Stimulated activated CD8-positive, alpha-beta memory T cell treated with anti-CD3 and anti-CD28 coated beads, Interleukin-7, amount 100 ng/mL, for 1 hour (primary cell): ENCODE measurements around the gene NT5DC1.

ENCODE experiments used
- DNase-seq, 2 donors: peaks; one replicate each; pipeline ENCODE4 v3.0.0-alpha.2; 2020; ENCODE audit warnings: low read depth in 2 of 2

NT5DC1 gene

DNA sequence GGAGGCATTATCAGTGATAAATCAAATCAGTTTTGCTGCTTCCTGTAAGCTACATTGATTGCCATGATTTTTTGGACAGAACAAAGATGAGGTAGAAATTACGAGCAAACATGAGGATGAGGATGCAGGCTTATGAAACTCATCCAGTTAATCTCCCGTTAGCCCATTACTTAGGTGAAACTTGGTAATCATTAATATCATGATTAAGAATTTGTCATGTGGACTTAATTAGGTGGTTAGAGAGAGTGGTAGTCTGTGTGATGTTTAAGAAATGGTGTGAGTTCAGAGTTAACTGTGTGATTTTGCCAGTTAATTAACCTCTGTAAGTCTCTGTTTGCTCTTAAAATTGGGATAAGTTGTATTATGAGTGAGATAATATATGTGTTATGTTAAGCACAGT, 91.2 kb downstream of the NT5DC1 start:
- DNase-seq = no peak

- DNase-seq = no peak
These were observed 92.1 kb downstream of the NT5DC1 start for GRCh38 chr6:116192786-116193185.

DNA sequence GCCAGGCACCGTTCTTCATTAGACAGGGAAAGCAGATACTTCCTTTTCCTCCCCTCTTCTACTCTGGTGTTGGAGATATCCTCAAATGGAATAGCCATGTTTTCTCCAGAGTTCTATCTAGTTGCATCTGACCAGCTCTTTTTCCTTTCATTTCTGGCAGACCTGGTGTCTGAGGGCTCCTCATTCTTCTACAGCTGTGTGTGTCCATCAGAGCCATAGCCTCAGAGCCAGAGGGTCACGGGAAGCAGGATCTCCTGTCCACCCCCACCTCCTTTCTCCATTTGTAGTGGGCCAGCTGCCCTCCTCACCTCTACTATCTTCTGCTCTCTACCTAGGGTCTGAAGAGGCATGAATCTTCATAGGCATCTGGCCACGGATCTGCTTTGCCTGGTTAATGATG, 96.2 kb downstream of the NT5DC1 start:
- no peak for DNase-seq

DNA sequence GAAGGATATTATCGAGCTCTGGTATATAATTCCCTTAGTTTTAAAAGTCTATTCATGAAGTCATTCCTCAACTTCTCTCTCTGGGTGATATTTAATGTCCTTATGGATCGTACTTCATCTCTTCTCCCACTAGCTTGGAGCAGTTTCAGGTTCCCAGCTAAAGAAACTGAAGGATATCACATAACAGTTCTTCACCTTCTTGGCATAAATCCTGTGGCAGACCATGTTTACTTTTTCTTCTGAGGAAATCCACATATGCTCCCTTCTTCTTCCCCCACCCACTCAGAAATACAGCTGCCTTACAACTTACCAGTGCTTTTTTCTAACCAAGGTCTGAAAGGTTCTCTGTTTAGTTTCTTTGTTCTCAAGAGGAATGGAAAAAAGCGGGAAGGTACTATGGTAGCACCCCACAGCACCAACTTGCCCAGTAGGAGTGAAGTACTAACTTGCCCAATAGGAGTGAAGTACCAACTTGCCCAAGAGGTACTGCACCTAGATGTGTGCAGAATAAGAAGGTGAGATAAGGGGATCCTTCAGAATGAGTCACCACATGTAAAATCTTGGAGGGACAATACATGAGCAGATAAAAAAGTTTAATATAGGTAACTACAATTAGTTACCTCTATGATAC, 100.1 kb downstream of the NT5DC1 start:
- no peak for DNase-seq

DNA sequence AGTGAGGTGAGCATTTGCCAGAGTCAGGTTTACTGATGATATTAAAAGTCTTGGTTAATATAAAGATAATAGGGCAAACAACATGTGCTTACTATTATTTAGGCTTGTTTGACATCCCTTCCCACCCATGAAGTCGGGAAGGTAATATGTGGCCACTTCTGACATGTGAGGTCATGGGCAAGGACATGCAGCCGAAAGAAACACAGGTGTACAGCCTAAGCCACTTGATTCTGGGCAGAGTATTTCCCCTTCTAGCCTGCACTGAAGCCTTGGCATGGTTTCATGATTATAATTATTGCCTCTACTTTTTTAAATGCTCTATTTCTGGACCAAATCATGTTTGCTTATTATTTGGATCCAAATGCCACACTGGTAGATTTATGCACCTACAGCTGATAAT, 100.9 kb downstream of the NT5DC1 start:
- no peak for DNase-seq

GRCh38 chr6:116205281-116205680, 104.6 kb downstream of the NT5DC1 start:
- DNase-seq = no peak

- DNase-seq = no peak
These were observed 105.7 kb downstream of the NT5DC1 start for GRCh38 chr6:116206231-116206903.

DNA sequence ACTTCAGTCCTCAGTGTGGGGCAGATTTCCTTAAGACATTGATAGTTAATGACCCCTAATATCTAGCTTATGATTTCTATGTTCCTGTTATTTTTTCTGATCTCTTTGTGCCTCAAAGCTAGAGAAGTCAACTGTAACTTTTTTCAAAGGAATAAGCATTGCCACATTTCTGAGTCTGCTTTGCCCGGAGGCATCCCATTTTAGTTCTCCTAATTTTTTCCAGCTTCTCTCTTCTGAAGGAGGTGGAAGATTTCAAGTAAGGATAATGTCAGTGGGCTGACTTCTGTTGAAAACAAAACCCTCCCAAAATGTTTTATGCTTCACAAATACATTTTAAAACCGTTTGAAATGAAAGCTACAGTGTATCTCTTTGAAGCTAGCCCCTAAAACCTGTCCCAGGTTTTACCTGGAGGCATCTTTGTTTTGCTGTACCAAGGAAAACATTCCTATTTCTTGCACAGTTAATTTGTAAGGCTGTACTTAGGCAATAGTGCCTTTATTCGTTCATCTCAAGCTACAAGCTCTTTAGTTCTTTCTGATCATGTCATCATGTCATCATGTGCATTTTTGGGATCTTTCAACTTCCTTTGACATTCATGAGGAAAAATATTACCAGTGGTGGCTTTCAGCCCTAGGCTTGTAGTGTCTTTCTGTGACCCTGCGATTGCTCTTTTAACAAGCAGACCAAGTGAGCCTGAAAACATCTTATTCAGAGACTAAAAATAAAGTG, 107.6 kb downstream of the NT5DC1 start:
- no peak for DNase-seq

DNA sequence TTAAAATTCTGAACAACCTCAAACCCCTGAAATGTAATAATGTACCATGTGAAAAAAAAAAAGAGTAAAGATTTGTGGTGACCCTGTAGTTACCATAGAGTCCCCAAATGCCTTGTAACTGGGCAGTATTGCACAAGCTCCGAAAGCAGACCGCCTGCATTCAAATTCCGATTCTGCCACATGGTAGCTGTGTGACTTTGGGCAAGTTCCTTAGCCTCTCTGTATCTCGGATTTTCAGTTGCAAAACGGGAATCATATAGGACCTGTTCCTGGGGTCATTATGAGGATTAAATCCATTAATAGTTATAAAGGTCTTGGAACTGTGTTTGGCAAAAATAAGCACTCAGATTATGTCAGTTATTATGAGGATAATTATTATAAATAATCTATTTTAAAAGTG, 109.7 kb downstream of the NT5DC1 start:
- no peak for DNase-seq

DNA sequence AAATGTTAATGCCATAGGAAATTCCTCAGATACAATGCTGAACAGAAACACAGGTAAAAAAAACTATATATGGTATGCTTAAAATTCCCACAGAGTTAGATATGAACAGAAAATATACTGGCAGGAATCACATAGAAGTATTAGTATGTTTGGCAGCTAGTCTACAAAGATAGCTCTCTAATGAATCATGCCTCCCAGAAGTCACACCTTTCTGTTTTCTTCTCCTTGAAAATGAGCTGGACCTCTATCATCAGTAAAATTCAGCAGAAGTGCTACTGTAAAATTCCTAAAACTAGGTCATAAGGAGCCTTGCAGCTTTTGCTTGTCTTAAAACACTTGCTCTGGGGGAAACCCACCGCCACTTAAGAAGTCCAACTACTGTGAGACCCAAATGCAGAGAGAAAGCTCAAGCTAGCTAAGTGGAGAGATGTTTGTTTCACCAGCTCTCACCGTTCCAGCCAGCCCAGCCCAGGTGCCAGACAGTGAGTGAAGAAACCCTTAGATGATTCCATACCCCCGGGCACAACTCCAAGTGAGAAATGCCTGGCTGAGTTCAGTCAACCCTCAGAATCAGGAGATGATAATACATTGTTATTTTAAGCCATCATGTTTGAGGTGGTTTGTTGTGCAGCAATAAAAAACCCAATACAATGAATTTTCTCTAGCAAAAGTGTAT, 110.2 kb downstream of the NT5DC1 start:
- DNase-seq = no peak

DNA sequence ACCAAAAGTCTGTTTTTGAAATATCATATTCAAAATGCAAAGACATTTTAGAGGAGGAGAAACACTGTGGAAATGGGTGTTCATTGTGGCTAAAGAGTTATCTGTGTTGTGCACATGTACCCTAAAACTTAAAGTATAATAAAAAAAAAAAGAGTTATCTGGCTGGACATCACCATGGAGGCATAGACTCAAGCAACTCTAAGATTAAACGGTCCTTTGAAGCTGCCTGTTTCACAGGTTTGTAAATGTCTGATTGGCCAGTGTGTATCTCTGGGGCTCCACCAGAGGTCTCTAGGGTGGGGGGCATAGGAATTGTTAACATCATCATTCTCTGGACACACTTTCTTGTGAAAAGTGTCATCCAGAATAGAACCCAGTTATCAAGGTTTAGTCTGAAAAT, 114.0 kb downstream of the NT5DC1 start:
- DNase-seq = no peak

- no peak for DNase-seq
These were observed 114.8 kb downstream of the NT5DC1 start for GRCh38 chr6:116215414-116215813.

- DNase-seq = no peak
These were observed 116.4 kb downstream of the NT5DC1 start for GRCh38 chr6:116217069-116217468.

DNA sequence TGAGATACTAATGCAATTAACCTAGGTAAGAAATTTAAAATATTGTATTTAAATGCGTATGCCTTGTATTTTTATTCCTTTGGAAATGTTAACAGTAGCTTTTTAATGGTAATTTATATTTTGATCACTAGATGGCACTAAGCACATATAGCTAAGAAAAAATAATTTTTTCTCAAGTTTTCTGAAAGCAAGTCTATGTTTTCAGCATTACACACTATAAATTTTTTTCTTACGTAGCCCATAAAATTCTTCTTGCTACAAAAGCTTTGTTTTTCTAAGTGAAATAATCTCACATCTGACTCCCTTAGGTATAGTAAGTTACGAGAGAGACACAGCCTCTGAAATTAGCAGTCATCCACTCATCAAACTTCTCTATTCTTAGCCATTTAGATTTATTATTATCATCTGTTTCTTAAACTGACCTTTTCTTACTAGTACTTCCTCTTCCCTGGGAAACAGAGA, 117.5 kb downstream of the NT5DC1 start:
- no peak for DNase-seq

DNA sequence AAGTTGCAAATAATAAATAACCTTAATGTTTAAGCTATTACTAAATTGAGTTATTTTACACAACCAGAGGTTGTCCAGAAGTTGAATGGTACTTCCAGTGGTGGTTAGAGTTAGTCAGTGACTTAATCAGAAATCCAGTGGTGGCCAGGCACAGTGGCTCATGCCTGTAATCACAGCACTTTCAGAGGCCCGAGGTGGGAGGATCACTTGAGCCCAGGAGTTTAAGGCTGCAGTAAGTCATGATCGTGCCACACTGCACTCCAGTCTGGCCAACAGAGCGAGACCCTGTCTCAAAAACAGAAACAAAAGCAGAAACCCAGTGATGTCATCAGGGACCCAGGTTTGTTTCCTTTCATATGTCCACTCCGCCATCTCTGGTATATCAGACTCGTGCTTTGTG, 118.2 kb downstream of the NT5DC1 start:
- DNase-seq = no peak

DNA sequence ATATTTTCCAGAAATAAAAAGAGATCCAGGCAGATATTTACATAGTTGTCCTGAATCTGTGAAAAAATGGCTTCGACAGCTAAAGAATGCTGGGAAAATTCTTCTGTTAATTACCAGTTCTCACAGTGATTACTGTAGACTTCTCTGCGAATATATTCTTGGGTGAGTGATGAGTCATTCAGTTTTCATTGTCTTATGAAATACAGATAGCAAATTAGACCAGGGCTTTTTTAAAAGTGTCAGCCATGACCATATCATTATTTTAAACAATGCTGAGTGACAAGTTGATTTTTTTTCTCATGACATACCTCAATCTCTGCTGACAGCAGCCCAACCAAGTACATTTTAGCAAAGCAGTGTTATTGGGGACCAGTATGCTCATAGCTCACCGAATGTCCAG, 120.4 kb downstream of the NT5DC1 start:
- no peak for DNase-seq

DNA sequence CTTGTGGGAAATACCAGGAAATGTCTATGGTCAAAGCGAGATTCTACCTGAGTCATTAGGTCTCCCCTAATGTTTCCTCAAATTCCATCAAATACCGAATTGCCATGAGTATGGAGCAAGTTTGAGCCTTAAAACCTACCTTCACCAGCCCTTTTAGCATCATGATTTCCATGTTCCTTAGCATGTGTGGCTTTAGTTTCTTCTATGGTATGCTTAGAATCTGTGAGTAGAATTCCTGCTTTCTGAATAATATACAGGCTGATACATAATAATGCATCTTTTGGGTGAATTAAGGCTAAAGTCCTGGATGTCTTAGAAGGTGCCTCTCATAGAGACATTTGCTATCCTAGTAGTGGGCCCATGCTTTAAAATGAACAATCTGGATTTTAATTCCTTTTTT, 121.3 kb downstream of the NT5DC1 start:
- DNase-seq = no peak

- DNase-seq = no peak
These were observed 122.7 kb downstream of the NT5DC1 start for GRCh38 chr6:116223355-116223754.

DNA sequence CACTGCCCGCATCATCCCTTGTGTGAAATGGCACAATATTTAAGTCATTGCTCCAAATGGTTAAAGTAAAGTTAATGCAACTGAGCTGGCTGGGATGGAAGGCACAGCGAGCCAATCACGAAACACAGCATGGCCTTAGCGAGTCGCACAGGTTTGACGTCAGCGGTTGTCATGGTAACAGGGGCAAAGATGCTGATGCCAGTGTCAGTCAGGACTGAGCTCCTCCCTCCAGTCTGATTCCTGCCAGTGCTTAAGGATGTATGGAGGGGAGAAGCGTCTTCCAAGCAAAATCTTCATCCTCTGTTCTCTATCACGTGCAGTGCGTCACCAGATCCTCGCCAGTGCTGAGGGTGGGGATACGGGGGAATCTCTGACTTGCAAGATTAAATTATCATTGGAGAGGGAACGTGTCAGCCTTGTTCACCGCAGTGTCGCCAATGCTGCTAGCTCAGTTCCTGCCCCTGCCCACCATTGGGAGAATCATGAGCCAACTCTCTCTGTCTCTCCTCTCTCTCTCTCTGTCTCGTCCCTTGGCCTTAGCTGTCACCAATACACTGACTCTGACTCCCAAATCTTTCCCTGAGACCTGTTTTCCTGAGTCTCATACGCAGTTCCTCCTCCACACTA, 128.7 kb downstream of the NT5DC1 start:
- DNase-seq = no peak

DNA sequence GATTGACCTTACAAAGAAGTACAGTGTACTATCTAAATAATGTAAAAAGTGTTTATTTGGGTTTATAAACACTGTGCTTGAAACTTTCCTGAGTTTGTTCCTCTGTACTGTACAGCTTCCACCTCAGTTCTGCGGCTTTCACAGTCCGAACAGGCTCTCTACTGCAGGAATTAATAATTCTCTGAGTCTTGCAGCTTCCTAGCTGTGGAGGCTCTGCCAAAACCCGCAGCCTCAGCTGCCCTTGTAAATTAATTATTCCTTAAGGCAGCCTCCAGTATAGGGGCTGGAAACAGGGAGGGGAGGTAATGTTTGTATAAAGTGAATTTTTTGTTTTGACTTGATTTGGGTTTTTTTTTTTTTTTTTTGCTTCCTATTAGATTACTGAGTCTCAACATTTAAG, 134.0 kb downstream of the NT5DC1 start:
- DNase-seq = no peak

DNA sequence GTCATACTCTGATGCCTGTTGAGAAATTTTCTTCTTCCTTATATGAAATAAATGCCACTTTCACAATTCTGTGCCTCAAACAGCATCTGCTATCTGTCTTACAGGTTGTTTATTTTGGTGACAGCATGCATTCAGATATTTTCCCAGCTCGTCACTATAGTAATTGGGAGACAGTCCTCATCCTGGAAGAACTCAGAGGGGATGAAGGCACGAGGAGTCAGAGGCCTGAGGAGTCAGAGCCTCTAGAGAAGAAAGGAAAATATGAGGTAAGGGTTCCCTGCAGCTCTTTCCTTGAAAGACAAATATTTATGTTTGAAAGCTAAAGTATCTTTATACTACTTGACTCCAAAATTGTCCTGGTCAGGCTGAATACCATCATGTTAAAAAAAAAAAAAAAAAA, 137.4 kb downstream of the NT5DC1 start:
- no peak for DNase-seq

DNA sequence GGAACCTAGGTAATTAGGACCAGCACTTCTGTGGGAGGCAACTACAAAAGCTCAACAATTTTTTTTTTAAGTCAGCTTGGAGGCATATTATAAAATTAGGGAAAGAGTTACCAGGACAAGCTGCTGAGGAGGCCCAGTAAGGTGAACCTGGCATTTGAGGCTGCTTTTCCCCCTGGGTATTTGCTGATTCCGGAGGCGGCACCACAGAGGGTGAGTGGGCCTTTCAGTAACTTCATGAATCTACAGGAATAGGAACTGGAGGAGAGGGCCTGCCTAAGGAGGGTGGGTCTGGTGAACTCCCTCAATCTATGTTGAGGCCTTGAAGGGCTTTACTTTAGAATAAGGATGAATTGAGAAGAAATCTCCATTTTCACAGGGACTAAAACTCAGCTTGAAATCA, 138.6 kb downstream of the NT5DC1 start:
- no peak for DNase-seq
